Retinal pigment epithelial cell (primary cell): ENCODE measurements around the gene FAM161B.

Source experiments
- DNase-seq: peaks from one replicate; pipeline ENCODE4 v3.0.0-alpha.2; 2010; ENCODE audit warnings: low read depth
- H3K4me3 ChIP-seq: 2 replicates; pipeline ENCODE4 v1.5.1; 2011; ENCODE audit warnings: mild to moderate bottlenecking, low read length, control low read depth, moderate library complexity
- CTCF ChIP-seq: conservative IDR thresholded peaks from 2 replicates; pipeline ENCODE4 v1.5.1; 2011; ENCODE audit warnings: low read depth, low read length, control low read depth, inconsistent platforms

The FAM161B gene

GRCh38 chr14:73961192-73961591 is 11.3 kb upstream of the FAM161B start:
- no peak for DNase-seq
- TF ChIP-seq CTCF, result no peak
- no peak overlapping the region for H3K4me3 ChIP-seq

- DNase-seq, result no peak
- TF ChIP-seq CTCF, result no peak
- H3K4me3 ChIP-seq, result no peak overlapping the region
Measured at GRCh38 chr14:73958591-73958990, 8.7 kb upstream of the FAM161B start.

- no peak for TF ChIP-seq CTCF
- DNase-seq, result no peak
- H3K4me3 ChIP-seq, result no peak overlapping the region
Measured at GRCh38 chr14:73955674-73956073, 5.8 kb upstream of the FAM161B start.

GRCh38 chr14:73953731-73954130 is 3.8 kb upstream of the FAM161B start:
- no peak for TF ChIP-seq CTCF
- DNase-seq, result no peak

GRCh38 chr14:73945159-73945670 is 4.7 kb downstream of the FAM161B start:
- no peak for DNase-seq
- no peak for TF ChIP-seq CTCF
- no peak overlapping the region for H3K4me3 ChIP-seq

More at GRCh38 chr14:73953731-73954130, 3.8 kb upstream of the FAM161B start:
- H3K4me3 ChIP-seq, result no peak overlapping the region

GRCh38 chr14:73944432-73945158 is 5.3 kb downstream of the FAM161B start:
- no peak for TF ChIP-seq CTCF
- no peak overlapping the region for H3K4me3 ChIP-seq
- no peak for DNase-seq

- no peak overlapping the region for H3K4me3 ChIP-seq
- TF ChIP-seq CTCF, result no peak
- DNase-seq, result no peak
Measured at GRCh38 chr14:73943083-73943482, 6.8 kb downstream of the FAM161B start.
